HG03060 (cell line): ENCODE measurements around the gene ACSF3.
"Not testable (repeated sequence)": the region's sequence is repeated elsewhere in the genome, so short reads cannot be mapped to it uniquely, and the experiment has no call there.

Experiments
- ATAC-seq: cut with Tn5 transposase; IDR thresholded peaks from one replicate; pipeline ENCODE4 v1.9.1; 2021; ENCODE audit warnings: low read depth, moderate number of reproducible peaks; ENCODE audit not compliant: unreplicated experiment

ACSF3 gene

DNA sequence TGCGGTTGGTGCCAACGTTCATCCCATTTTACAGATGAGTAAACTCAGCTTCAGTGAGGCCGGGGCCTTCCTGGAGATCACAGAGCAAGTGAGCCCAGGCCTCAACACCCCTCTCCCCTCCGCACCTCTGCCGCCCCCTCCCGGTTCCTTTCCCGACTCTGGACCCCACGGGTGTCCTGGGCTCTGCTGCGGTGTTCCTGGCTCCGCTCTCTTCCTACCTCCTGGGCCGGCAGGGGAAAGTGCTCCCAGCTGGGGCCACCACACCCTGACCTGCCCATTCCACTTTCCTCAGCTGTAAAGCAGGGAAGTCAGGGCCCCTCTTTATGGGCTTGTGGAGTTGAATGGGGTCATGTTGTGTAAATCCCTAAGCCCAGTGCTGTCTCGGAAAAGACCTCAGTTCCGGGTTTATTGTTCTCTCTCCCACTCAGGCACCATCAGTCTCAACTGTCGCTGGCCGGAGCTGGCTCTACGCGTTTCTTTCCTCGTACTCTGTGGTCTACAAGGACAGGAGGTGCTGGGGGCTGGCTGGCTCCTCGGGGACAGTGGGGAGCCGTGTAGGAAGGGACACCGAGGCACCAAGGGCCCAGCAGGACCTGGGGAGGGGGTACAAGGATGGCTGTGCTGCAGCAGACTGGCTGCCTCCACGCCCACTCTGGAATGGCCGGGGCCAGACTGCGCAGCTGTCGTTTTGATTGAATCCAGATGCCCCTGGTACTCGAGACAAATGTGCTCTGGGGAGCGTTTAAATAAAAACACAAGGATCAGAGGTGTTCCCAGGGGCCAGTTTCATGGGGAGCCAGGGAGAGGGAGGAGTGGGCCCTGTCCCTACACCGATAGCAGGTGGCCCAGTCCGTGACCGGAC is 21.7 kb upstream of the ACSF3 start:
- ATAC-seq: no peak

DNA sequence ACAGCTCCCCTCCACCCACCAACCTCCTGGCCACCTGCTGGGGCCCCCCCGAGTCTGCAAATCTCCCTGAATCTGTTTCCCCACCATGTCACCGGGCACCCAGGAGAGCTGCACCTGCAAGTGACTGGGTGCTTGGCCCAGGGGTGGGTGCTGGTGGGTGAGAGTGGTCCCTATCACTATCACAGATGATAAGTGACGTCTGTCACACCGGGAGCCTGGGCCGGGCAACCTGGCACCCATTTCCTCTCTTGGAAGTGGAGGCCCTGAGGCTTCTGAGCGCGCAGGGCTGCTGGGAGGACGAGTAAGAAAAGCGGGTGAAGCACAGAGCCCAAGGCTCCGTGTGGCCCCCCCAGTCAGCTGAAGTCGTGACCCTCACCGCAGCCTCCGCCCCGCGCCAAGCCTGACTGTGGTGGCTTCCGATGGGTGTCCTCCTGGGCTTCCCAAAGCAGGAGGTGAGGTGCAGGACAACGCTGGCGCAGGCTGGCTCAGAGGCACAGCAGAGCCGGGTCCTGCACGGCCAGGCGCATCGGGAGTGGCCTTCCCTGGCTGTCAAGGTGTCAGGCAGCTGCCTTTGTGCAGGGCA is 21.0 kb upstream of the ACSF3 start:
- no peak for ATAC-seq

DNA sequence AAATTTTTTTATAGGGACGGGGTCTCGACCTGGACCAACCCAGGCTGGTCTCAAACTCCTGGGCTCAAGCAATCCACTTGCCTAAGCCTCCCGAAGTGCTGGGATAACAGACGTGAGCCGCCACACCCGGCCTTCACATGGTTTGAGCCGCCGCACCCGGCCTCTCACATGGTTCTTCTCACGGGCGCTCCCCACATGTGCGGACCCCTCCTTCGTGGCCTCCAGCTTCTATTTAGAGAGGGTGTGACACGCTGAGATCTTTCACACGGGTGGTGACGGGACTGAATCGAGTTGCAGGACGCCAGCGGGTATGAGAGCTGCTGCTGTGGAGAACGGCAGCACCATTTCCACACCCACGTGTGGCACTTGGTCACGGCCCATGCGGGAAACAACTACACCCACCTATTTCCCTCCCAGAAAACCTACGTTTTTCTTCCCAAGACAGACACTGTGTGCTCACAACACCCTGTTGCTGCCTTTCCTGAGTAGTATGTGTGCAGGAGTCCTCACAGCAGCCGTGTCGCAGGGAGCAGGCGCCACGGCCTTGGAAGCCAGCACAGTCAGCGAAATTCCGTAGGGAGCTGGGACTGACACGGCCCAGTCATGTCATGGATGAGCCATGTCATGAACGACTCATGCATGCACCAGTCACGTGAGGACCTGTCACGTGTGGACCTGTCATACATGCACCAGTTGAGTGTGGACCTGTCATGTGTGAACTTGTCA is 20.1 kb upstream of the ACSF3 start:
- ATAC-seq: no peak

DNA sequence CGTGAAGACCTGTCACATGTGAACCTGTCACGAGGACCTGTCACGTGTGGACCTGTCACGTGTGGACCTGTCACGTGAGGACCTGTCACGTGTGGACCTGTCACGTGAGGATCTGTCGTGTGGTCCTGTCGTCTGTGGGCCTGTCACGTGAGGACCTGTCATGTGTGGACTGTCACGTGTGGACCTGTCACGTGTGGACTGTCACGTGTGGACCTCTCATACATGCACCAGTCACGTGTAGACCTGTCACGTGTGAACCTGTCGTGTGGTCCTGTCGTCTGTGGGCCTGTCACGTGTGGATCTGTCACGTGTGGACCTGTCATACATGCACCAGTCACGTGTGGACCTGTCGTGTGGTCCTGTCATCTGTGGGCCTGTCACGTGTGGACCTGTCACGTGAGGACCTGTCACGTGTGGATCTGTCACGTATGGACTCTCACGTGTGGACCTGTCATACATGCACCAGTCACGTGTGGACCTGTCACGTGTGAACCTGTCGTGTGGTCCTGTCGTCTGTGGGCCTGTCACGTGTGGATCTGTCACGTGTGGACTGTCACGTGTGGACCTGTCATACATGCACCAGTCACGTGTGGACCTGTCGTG is 19.5 kb upstream of the ACSF3 start:
- not testable (repeated sequence) for ATAC-seq

DNA sequence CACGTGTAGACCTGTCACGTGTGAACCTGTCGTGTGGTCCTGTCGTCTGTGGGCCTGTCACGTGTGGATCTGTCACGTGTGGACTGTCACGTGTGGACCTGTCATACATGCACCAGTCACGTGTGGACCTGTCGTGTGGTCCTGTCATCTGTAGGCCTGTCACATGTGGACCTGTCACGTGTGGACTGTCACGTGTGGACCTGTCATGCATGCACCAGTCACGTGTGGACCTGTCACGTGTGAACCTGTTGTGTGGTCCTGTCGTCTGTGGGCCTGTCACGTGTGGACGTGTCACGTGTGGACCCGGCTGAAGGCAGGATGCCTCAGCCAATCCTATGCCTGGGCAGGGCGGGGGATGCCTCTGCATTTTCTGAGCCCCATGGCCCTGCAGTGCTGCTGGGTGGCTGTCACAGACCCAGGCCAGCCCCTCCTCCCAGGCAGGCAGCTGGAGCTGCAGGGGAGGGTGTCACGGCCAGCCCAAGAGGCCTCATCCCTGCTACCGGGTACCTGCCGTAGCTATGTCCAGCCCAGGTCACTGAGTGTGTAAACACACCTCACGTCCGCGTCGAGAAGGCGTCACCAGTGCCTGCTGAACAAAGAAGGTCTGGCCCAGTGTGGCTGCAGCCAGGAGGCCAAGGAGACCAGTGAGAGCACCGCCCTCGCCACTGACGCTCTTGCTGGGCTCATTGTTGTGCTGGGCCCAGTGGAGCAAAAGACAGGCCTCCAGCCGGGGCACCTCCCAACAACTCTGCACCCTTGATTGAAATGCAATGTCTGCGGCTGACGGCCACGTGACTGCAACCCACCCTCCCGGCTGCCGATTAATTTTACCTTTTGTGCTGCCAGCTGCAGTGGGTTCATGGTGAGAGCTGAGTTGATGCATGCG is 18.6 kb upstream of the ACSF3 start:
- no peak for ATAC-seq

DNA sequence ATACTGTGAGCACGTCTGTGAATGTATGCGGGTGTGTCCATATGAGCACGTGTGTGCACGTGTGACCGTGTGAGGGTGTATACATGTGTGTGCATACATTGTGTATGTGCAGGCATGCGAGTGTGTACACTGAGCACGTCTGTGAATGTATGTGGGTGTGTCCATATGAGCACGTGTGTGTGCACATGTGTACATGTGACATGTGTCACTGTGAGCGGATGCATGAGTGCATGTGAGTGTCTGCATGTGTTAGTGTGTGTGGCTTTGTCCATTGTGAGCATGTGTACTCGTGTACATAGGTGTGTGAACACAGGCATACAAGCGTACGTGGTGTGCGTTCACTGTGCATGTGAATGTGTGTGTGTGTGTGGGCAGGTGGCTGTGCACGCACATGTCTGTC is 17.5 kb upstream of the ACSF3 start:
- no peak for ATAC-seq

DNA sequence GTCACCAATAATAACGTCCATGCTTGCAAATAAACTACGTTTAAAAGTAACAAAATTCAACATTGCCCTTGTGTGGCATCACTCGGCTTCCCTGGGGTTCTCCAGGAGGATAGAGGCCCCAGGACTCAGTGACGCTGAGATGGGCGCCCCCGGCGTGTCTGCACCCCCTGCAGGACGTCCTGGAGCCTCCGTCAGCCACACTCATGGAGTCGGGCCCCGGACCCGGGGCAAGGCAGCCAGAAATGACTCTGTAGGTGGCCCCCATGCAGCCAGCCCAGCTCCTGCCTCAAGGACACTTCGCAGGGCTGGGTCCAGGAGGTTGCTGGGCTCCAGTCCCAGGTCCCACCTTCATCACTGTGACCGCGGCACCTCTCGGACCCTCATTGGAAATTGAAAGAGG is 16.6 kb upstream of the ACSF3 start:
- no peak for ATAC-seq

DNA sequence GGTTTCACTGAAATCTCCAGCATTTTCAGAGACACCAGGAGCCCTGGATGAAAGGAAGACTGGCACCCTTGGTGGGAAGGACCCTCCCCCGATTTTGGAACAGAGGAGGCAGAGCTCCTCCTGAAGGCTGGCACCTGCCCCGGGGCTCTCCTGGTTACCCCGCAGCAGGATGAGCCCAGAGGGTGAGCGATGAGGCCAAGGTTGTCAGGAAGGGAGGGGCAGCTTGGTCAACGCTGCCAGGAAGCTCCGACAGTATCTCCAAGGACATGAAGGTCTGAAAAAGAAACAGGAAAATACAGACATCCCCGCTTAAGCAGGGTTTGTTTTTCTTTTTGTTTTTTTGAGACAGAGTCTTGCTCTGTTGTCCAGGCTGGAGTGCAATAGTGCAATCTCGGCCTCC is 15.5 kb upstream of the ACSF3 start:
- ATAC-seq: no peak

DNA sequence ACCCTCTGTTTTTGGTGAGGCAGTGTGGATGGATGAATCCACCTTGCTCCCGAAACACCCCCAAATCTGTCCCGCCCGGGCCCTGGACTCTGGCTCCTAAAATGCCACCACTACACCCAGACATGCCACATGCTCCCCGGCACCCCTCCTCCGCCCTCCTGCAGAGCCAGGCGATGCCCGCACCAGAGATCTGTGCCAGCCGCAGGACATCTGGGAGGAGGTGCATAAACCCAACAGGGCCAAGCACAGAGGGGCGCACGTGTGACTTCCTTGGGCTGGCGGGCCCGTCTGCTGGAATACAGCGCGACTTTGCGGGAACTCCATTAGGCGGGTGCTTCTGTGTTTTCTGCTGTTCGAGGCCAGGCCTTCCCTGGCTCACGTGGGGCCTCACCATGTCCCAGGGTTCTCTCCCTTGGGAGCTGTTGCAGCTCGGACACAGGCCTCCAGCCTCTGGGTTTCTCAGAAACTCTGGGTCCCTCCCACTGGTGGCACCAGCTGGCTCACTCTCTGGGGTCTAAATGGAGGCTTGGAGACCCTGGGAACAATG is 14.1 kb upstream of the ACSF3 start:
- no peak for ATAC-seq

DNA sequence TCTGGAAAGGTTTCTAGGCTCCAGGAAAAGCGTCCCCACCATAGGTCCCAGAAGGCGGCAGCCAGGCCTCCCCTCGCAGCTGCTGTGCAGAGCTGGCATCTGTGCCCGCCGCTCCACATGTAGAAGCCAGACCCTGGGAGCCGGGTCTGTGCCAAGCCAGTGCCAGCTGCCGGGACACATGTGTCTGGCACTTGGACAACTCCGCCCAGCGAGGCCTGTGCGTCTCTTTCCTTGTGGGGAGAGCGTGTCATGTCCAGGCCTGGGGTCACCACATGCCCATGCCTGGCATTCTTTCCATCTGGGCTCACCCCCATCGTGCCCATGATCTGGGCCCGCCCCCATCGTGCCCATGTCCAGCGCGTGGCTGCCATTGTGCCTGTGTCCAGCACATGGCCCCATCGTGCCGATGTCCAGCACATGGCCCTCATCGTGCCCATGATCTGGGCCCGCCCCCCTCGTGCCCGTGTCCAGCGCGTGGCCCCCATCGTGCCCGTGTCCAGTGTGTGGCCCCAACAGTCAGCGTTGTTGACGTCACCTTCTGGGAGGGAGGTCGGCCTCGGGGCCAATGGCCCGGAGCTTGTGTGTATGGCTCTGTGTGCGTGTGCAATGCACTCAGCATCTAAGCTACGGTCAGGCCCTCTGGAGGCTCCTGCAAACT is 13.3 kb upstream of the ACSF3 start:
- no peak for ATAC-seq

DNA sequence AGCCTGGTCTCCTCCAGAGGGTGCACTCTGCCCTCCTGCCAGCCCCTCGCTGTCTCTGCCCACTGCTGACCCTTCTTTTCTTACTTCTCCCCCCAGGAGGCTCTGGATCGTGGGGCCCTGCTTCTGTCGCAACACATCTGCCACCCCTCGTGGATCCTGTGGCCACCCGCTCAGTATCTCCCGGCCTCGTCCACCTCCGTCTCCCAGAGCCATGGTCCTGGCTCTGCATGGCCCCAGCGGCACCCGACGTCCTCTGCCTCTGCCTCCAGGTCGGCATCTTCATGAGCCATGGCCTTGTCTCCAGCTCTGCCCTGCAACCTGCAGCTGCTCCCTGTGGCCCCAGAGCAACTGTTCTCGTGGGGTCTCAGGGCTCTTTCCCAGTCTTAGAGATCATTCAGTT is 12.1 kb upstream of the ACSF3 start:
- ATAC-seq: no peak

DNA sequence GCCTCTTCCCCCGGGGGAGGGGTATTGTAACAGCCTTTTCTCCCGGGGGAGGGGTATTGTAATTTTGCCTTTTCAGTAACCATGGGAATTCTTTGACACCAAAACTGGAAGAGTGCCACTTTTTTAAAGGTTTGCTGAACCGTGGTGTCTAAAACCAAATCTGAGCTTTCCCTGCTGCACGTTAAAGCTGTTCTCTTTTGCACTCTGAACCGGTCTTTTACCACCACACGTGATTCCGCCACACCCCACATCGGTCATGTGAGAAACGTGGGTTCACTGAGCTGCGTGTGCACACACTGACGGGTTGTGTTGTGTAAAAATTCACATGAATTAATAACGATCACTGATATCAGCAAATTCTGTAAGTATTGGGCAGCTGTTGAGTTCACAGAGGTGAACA is 9.2 kb upstream of the ACSF3 start:
- no peak for ATAC-seq

DNA sequence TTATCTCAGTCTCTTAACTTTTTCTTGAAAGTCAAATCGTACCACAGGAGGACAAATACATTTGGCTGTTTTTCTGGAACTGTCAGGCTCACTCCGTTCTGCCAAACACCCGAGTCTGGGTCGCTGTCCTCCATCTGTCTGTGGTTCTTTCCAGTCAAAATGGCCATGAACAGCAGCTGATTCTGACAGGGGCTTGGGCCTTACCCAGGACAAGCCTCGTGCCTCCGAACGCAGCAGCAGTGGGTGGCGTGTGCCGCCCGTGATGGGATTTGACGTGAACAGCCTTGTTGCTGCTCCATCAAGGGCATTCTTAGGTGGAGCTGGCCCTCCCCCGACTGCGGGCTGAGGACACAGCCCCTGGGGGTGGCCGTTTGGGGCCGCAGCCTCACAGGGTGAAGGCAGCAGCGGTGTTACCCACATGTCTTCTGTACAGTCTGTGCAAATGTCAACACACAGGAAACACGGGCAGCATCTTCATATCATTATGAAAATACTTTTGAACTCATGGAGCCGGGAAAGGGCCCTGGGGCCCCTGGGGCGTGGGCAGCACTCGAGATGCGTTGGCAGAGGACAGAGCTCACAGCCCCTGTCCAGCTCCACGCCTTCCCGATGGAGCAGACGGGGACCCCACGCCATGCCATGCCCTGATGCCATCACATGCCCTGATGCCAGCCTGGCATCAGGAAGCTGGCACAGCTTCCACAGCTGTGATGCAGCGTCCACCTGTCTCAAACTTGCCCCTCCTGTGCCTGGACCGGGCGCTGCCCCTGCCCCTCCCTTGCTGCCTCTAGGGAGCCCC is 8.6 kb upstream of the ACSF3 start:
- ATAC-seq: no peak

DNA sequence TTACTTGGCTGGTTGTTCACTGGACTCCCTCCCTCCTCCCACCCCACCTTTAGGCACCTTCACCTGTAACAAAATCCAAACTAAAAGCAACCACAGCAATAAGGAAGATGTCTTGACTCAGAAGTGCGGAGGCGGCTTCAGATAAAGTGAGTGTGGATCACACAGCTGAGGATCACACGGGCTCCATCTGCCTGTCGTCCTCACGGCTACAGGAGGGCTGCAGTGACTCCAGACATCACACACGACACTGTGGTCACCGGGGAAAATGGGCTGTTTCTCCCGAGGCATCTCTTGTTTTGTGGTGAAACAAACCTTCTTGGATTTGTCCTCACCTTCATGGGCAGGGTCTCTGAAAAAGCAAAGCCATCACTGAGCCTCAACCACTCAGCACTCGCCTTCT is 7.9 kb upstream of the ACSF3 start:
- no peak for ATAC-seq

DNA sequence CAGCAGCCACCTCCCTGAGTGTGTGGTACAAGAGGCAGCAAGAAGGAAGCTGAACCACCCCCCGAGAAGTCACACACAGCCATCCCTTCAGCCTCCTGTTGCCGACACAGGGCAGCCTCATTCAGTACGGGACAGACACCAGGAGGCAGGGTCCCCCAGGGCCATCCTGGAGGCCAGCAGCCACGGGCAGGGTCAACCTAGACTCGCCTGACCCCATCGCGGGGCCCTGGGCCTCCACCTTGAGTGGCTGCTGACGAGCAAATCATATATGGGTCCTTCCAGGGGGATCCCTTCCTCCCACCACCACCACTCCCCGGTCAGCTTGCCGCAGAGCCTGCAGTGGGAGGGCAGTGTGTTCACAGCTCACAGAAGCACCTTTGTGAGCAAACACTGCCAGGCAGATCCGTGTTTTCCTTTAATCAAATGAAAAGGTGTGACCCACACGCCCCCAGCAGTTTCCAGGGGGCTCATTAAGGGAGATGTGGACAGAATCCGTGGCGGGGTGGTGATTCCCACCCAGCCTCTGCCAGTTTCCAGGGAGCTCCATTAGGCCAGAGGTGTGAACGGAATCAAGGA is 5.6 kb upstream of the ACSF3 start:
- no peak for ATAC-seq

DNA sequence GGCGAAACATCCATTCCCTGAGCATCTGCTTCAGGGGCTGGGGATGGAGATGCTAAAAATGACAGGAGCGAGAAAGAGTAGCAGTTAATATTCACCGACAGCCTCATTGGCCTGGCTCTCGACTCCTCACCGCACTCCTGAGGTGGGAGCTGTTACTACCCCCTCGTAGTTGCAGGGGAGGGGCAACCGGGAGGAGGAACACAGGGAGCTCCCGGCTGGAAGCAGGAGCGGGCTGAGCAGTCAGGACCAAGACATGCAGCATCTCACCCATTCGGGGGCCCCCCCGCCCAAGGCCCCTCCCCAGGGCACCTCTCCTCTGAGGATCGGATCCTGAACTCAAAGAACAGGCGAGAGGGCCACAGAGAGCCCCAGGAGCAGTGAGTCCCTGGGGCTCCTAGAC is 4.5 kb upstream of the ACSF3 start:
- ATAC-seq: no peak

DNA sequence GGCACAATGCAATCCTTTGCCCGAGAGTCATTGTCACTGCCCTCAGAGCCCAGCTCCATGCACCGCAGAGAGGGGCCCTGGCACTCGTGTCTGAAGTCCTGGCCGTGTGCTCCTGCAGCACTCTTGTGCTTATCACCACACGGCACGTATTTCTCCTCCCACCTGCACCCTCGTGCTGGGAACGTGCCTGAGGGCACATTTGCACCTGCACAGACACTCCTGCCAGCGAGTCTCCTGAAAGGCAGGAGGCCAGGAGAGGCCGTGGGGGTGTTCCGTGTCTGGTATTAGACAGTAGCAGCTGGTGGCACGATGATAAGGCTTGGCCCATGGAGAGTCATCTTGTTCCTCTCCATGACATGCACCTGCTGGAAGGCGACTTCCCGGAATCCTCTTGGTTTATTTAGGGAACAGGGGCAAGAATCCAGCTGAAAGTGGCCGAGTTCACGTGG is 3.4 kb upstream of the ACSF3 start:
- ATAC-seq: no peak

DNA sequence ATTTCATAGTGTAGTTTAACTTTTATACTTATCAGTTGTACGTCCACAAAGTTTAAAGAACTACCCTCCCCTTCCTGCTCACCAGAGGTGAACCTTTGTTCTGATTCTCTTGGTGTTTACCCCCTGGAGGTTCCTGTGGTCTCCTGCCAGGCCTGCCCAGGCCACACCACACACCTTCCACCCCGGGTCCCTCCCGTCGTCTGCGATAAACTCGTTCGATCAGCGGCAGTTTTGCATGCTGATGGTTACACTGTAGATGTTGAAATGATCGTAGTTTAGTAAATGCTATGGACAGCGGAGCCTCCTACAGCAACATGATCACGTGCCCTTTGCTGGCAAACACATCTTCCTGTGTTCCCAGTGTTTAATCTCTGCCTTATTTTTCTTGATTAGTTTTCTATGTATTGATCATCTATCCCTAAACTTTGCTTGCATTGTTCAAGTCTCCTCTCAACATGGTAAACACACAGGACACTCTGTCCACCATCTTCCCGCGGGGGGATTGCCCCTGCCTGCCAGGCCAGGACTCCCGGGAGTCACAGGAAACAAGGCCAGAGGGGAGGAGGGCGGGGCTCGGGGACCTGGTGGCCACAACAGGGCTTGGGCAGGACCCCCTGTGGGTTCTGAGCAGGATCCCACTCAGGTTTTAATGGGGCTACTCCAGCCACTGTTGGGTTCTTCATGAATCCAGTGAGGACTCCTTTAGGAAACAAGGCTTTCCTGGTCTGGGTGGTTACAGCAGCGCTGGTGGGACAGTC is 2.8 kb upstream of the ACSF3 start:
- ATAC-seq: no peak
